Measurements from ENCODE around the gene PTPN1.

- TF ChIP-seq CTCF (optimal IDR thresholded peaks at IDR 0.05 in 1 of 3, IDR thresholded peaks at IDR 0.05 in 1 of 3, conservative IDR thresholded peaks at IDR 0.05 in 1 of 3; ENCODE audit: extremely low read depth in 1 of 3, insufficient read depth in 2 of 3, low read length in 3 of 3) (no peak), EZH2 (IDR thresholded peaks at IDR 0.05; ENCODE audit: low read length) (no peak)
Observed at GRCh38 chr20:50594231-50594590, 84.0 kb downstream of the PTPN1 start.

All from keratinocyte (primary cell).